Lower lobe of right lung (tissue), 2 donors: ENCODE data around the gene MYLK4. TPM values are rescaled to one million over a fixed set of nuclear protein-coding genes. Genes with fewer than 3 reads are reported as not detected.

Experiments
- ATAC-seq, 2 donors: fragments of 200-7000 bp; cut with Tn5 transposase; one replicate each; pipeline ENCODE4 v1.9.1; 2020 to 2022; ENCODE audit warnings: mild to moderate bottlenecking in 2 of 2, moderate library complexity in 2 of 2
- DNase-seq: peaks from one replicate; pipeline ENCODE4 v3.0.0-alpha.2; 2020
- H3K27ac ChIP-seq: fragments of 200-600 bp; one replicate; pipeline ENCODE4 v1.8.0; 2022
- H3K27me3 ChIP-seq: fragments of 200-600 bp; one replicate; pipeline ENCODE4 v1.8.0; 2022; ENCODE audit warnings: low read depth
- H3K36me3 ChIP-seq: fragments of 200-600 bp; one replicate; pipeline ENCODE4 v1.8.0; 2022; ENCODE audit warnings: mild to moderate bottlenecking
- H3K4me1 ChIP-seq: fragments of 200-600 bp; one replicate; pipeline ENCODE4 v1.8.0; 2022
- H3K4me3 ChIP-seq: fragments of 200-600 bp; one replicate; pipeline ENCODE4 v1.8.0; 2022; ENCODE audit warnings: mild to moderate bottlenecking
- H3K9me3 ChIP-seq: fragments of 200-600 bp; one replicate; pipeline ENCODE4 v1.8.0; 2022
- intact Hi-C: fragments of 100-400 bp; cut with DNase I; formaldehyde crosslinking; loops from one replicate; pipeline ENCODE4 v1.11.0; 2022
- total RNA-seq: library from RNA; stranded (reverse); fragmentation: NEBNext Ultra II Directional; extraction: Animal tissue kit (Norgen Biotek cat#: 25700); gene quantifications from one replicate; pipeline ENCODE4 v1.2.1, GENCODE V29; 2021
- TF ChIP-seq, protein P1 (sequence below): fragments of 200-600 bp; IDR thresholded peaks from one replicate; pipeline ENCODE4 v1.8.0; 2022; ENCODE audit warnings: antibody characterized with exemption, mild to moderate bottlenecking
- donor health status: DM: no; HTN: yes; CAD: no; lungs with severe emphysema.

MYLK4 gene
- total RNA-seq, 1 donor from 2014 or later, result 0.56 TPM

DNA sequence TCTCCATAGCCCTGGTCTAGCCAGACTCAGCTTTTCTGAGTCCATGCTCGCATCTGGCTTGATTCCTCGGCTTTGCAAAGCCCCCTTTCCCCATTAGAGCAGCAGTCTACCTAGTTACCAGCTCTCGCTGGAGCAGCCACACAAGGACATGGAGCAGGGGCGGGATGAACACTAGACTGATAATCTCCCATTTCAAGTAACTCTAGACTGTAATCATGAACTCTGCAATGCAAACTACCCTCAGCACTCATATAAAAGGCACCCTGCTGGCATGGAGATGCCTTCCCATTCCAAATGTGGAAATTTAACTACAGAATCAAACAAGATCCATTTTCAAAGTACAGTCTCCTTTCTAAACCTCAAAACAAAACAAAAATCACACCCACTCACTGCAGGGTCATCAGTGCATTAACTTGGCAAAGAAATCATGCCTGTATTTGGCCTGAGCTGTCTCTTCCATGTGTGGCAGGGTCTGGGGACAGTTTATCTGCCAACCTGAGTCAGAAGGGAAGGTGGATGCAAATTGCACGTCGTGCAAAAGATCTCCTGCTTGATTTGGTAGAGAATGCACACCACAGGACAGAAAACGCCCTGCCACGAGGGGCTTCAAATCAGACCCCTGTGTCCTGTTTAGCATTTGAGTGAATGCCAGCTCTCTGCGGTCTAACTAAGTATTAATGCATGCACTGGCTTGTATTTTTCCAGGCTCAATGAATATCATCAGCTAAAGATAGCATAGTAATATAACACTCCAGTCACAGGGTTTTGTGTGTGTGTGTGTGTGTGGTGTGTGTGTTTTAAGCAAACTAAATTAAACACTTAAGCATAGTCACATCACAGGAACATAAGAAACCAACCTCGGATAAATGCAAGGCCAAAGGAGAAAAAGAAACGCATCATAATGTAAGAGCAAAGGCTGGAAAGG is 85.3 kb downstream of the MYLK4 start:
- H3K27ac ChIP-seq, result no peak overlapping the region
- ATAC-seq, result no peak
- intact Hi-C loops, result no loop called here
- H3K36me3 ChIP-seq, result no peaks in the 10 kb centered on the region
- TF ChIP-seq, protein P1, sequence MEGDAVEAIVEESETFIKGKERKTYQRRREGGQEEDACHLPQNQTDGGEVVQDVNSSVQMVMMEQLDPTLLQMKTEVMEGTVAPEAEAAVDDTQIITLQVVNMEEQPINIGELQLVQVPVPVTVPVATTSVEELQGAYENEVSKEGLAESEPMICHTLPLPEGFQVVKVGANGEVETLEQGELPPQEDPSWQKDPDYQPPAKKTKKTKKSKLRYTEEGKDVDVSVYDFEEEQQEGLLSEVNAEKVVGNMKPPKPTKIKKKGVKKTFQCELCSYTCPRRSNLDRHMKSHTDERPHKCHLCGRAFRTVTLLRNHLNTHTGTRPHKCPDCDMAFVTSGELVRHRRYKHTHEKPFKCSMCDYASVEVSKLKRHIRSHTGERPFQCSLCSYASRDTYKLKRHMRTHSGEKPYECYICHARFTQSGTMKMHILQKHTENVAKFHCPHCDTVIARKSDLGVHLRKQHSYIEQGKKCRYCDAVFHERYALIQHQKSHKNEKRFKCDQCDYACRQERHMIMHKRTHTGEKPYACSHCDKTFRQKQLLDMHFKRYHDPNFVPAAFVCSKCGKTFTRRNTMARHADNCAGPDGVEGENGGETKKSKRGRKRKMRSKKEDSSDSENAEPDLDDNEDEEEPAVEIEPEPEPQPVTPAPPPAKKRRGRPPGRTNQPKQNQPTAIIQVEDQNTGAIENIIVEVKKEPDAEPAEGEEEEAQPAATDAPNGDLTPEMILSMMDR, result no peak
- H3K27me3 ChIP-seq, result no peaks in the 10 kb centered on the region
- no peak overlapping the region for H3K4me3 ChIP-seq
- H3K9me3 ChIP-seq, result no peaks in the 10 kb centered on the region
- DNase-seq, result no peak
- H3K4me1 ChIP-seq, result no peaks in the 10 kb centered on the region

DNA sequence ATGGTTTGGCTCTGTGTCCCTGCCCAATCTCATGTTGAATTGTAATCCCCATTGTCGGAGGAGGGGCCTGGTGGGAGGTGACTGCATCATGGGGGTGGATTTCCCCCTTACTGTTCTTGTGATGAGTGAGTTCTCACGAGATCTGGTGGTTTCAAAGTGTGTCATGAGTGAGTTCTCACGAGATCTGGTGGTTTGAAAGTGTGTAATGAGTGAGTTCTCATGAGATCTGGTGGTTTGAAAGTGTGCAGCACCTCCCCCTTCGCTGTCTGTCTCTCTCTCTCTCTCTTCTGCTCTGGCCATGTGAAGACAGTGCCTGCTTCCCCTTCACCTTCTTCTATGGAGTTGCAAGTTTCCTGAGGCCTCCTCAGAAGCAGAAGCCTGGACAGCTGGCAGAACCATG is 87.6 kb downstream of the MYLK4 start:
- no peak for DNase-seq
- no peaks in the 10 kb centered on the region for H3K4me1 ChIP-seq
- intact Hi-C loops, result no loop called here

DNA sequence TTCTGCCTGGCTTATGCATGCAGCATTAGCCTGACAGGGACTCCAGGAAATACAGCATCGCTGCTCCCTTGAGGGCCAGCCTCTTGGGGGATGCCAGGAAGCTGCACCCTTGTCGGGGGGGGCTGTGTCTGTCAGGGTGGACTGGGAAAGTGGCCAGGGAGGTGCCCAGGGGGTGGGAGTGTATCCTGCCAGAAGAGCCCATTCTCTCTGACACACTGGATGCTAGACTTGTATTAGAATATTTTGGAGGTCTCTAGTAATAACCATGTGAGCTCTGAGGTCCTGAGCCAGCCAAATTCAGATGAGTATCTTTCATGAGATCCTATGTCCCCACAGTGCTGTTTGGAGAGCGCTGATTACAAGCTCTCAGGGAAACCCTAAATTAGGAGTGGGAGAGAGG is 89.1 kb downstream of the MYLK4 start:
- intact Hi-C loops, result no loop called here
- DNase-seq (no peak), ATAC-seq (no peak)
- no peaks in the 10 kb centered on the region for H3K9me3 ChIP-seq
- no peak overlapping the region for H3K27ac ChIP-seq
- no peaks in the 10 kb centered on the region for H3K4me1 ChIP-seq
- no peaks in the 10 kb centered on the region for H3K36me3 ChIP-seq
- TF ChIP-seq, protein P1, result no peak
- H3K27me3 ChIP-seq, result no peaks in the 10 kb centered on the region
- H3K4me3 ChIP-seq, result no peak overlapping the region

More for the DNA sequence above, 87.6 kb downstream of the MYLK4 start:
- Histone ChIP-seq H3K27ac (no peak overlapping the region), H3K27me3 (no peaks in the 10 kb centered on the region), H3K9me3 (no peaks in the 10 kb centered on the region), H3K36me3 (no peaks in the 10 kb centered on the region), H3K4me3 (no peak overlapping the region)
- TF ChIP-seq, protein P1, result no peak
- ATAC-seq, result no peak

DNA sequence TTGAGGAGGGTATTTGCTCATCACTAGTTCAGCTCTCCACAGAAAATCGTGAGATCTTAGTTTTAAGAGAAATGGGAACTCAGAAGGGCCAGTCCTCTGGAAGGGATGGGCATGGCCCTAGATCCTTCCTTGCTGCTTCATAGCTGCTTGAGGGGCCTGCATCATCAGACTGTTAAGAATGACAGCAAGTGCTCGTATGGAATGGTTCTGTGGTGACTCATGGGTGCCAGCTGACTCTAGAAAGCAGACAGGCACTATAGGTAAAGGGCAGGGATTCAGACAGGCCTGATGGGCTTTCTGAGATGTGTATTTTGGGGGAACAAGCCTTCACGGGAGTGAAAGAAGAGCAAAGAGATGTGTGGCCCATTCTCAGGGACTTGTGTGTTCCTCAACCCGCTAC is 90.8 kb downstream of the MYLK4 start:
- H3K36me3 ChIP-seq, result no peaks in the 10 kb centered on the region
- TF ChIP-seq, protein P1, result no peak
- no peak overlapping the region for H3K4me3 ChIP-seq
- H3K27me3 ChIP-seq, result no peaks in the 10 kb centered on the region
- H3K4me1 ChIP-seq, result no peaks in the 10 kb centered on the region
- ATAC-seq (no peak), DNase-seq (no peak)
- intact Hi-C loops, result no loop called here
- H3K27ac ChIP-seq, result no peak overlapping the region
- H3K9me3 ChIP-seq, result no peaks in the 10 kb centered on the region

DNA sequence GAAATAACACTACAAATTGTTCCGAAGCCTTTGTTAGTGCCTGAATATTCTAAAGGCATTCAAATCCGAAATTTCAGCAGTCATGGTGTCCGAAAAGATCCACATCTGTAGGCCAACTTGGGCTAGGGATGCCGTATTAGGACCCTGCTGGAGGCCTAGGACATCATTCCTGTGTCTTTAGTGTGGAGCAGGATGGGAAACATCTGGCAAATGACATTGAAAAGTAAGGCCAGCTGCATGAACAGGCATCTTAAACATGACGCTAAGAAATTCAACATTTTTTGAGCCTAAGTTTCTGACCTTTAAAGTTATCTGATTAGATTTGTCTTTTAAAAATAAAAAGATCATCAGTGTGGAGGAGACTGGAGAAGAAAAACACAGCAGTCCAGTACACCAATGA is 91.3 kb downstream of the MYLK4 start:
- Histone ChIP-seq H3K27ac (no peak overlapping the region), H3K27me3 (no peaks in the 10 kb centered on the region), H3K4me1 (no peaks in the 10 kb centered on the region), H3K4me3 (no peak overlapping the region), H3K9me3 (no peaks in the 10 kb centered on the region), H3K36me3 (no peaks in the 10 kb centered on the region)
- ATAC-seq (no peak), DNase-seq (no peak)
- TF ChIP-seq, protein P1, result no peak
- intact Hi-C loops, result no loop called here
